Cardiac muscle cell (in vitro differentiated cells and primary cell): ENCODE data around the gene UBR7. TPM values are rescaled to one million over a fixed set of nuclear protein-coding genes. Genes with fewer than 3 reads are reported as not detected.

ENCODE experiments used
- DNase-seq, 2 donors: peaks; one replicate each; pipeline versions ENCODE4 v3.0.0 to v3.0.0-alpha.2; 2010 to 2017; ENCODE audit warnings: low read depth in 1 of 2, low spot score in 1 of 2
- H3K27ac ChIP-seq: fragments of 200-600 bp; sonication (generic); 2 replicates; pipeline ENCODE4 v1.5.1; 2016
- H3K27me3 ChIP-seq: fragments of 200-600 bp; sonication (generic); 2 replicates; pipeline ENCODE4 v1.6.0; 2016; ENCODE audit warnings: control low read depth
- H3K36me3 ChIP-seq: fragments of 200-600 bp; sonication (generic); 2 replicates; pipeline ENCODE4 v1.5.1; 2016; ENCODE audit warnings: control low read depth
- H3K4me1 ChIP-seq: fragments of 200-600 bp; sonication (generic); 2 replicates; pipeline ENCODE4 v1.8.1; 2017; ENCODE audit warnings: low read depth, mild to moderate bottlenecking, mixed run types
- H3K4me3 ChIP-seq: fragments of 200-600 bp; sonication (generic); 2 replicates; pipeline ENCODE4 v1.5.1; 2016; ENCODE audit warnings: mild to moderate bottlenecking
- H3K9me3 ChIP-seq: fragments of 200-600 bp; sonication (generic); 2 replicates; pipeline ENCODE4 v1.5.1; 2017; ENCODE audit warnings: low read depth, mild to moderate bottlenecking, control low read depth
- polyA plus RNA-seq: library from polyadenylated mRNA; unstranded; fragments of >200 nt; fragmentation: Nextera tagmentation; extraction: Ambion mirVana; gene quantifications from 2 replicates; pipeline ENCODE4 v1.2.1, GENCODE V29; 2016
- total RNA-seq: library from RNA; depleted of rRNA; stranded (reverse); fragments of >200 nt; gene quantifications from 2 replicates; pipeline ENCODE4 v1.2.3, GENCODE V29; 2016
- TF ChIP-seq, protein P1 (sequence below): IDR thresholded peaks from 2 replicates; pipeline ENCODE4 v1.5.1; 2012; ENCODE audit warnings: low read depth, mild to moderate bottlenecking, low read length

UBR7 gene
- total and polyA plus RNA-seq, 2 experiments from 2014 or later: 24.6 to 29.1 TPM

GRCh38 chr14:93271111-93271510 is 64.1 kb downstream of the UBR7 start:
- DNase-seq: no peak
- no peak overlapping the region for H3K27ac ChIP-seq
- no peaks in the 10 kb centered on the region for H3K36me3 ChIP-seq
- TF ChIP-seq, protein P1, sequence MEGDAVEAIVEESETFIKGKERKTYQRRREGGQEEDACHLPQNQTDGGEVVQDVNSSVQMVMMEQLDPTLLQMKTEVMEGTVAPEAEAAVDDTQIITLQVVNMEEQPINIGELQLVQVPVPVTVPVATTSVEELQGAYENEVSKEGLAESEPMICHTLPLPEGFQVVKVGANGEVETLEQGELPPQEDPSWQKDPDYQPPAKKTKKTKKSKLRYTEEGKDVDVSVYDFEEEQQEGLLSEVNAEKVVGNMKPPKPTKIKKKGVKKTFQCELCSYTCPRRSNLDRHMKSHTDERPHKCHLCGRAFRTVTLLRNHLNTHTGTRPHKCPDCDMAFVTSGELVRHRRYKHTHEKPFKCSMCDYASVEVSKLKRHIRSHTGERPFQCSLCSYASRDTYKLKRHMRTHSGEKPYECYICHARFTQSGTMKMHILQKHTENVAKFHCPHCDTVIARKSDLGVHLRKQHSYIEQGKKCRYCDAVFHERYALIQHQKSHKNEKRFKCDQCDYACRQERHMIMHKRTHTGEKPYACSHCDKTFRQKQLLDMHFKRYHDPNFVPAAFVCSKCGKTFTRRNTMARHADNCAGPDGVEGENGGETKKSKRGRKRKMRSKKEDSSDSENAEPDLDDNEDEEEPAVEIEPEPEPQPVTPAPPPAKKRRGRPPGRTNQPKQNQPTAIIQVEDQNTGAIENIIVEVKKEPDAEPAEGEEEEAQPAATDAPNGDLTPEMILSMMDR: no peak
- no peaks in the 10 kb centered on the region for H3K9me3 ChIP-seq
- peaks cover 15% of the 10 kb centered on the region for H3K4me1 ChIP-seq
- no peaks in the 10 kb centered on the region for H3K27me3 ChIP-seq
- H3K4me3 ChIP-seq: no peak overlapping the region

- Histone ChIP-seq H3K27ac (no peak overlapping the region), H3K9me3 (no peaks in the 10 kb centered on the region), H3K27me3 (no peaks in the 10 kb centered on the region), H3K36me3 (peaks cover 4% of the 10 kb centered on the region), H3K4me3 (no peak overlapping the region), H3K4me1 (peaks cover 9% of the 10 kb centered on the region)
- TF ChIP-seq, protein P1: no peak
- no peak for DNase-seq
Observed at GRCh38 chr14:93274055-93274806, 67.2 kb downstream of the UBR7 start.

DNA sequence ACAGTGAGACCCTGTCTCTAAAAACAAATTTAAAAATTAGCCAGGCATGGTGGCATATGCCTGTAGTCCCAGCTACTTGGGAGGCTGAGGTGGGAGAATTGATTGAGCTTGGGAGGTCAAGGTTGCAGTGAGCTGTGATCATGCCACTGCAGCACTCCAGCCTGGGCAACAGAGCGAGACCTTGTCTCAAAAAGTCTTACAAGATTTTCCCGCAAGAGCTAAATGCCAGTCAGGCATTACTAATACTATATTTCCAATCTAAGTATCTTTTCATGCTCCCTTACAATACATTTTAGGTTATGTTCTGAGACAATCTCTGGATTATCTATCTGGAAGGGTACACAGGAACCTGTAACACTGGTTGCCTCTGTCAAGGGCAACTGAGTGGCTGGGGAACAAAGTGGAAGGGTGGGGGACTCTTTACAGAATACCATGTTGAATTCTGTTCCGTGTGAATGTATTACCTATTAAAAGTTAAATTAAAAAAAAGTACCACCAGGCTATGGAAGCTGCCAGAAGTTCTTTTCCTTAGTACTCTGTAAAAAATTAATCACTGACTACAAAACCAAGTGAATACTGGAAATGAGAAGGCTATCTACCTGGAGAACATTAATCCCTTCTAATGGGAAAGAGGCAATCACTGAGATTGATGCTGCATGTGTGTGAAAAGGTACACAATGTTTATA is 69.1 kb downstream of the UBR7 start:
- Histone ChIP-seq H3K36me3 (peaks cover 4% of the 10 kb centered on the region), H3K27me3 (no peaks in the 10 kb centered on the region), H3K27ac (no peak overlapping the region), H3K9me3 (no peaks in the 10 kb centered on the region), H3K4me1 (peaks cover 6% of the 10 kb centered on the region), H3K4me3 (no peak overlapping the region)
- TF ChIP-seq, protein P1: no peak
- DNase-seq: no peak

Other genes with a start within 250 kb of the UBR7 start
- gene ITPK1, start 91.3 kb upstream of the UBR7 start, total RNA-seq: 38.7 and 42.9 TPM in 2 replicates
- gene ITPK1, start 91.3 kb upstream of the UBR7 start, polyA plus RNA-seq: 33.0 and 39.4 TPM in 2 replicates
- 85.5 and 99.6 TPM in 2 replicates for gene MOAP1, start 22.4 kb upstream of the UBR7 start, total RNA-seq
- 93.2 and 107 TPM in 2 replicates for gene MOAP1, start 22.4 kb upstream of the UBR7 start, polyA plus RNA-seq
- 7.5 and 10.5 TPM in 2 replicates for gene LYSET, start 21.9 kb upstream of the UBR7 start, total RNA-seq
- gene LYSET, start 21.9 kb upstream of the UBR7 start, polyA plus RNA-seq: 42.3 and 48.9 TPM in 2 replicates
- gene GON7, start 191 bp upstream of the UBR7 start, total RNA-seq: 9.2 and 18.1 TPM in 2 replicates
- 22.2 and 24.6 TPM in 2 replicates for gene GON7, start 191 bp upstream of the UBR7 start, polyA plus RNA-seq
- 15.5 and 21.7 TPM in 2 replicates for gene BTBD7, start 125.8 kb downstream of the UBR7 start, total RNA-seq
- 14.4 and 19.4 TPM in 2 replicates for gene BTBD7, start 125.8 kb downstream of the UBR7 start, polyA plus RNA-seq
- not detected in 2 replicates for gene COX8C, start 139.9 kb downstream of the UBR7 start, total RNA-seq
- 0.56 and 1.2 TPM in 2 replicates for gene COX8C, start 139.9 kb downstream of the UBR7 start, polyA plus RNA-seq
- gene UNC79, start 223.7 kb downstream of the UBR7 start, total RNA-seq: 1.7 and 6.5 TPM in 2 replicates
- 1.5 and 3.0 TPM in 2 replicates for gene UNC79, start 223.7 kb downstream of the UBR7 start, polyA plus RNA-seq